ENCODE results near the gene PXN. TPM values are rescaled to one million over a fixed set of nuclear protein-coding genes. Genes with fewer than 3 reads are reported as not detected.

Gene PXN
- polyA plus RNA-seq, 1 experiment: 35.0 TPM

- no peak for DNase-seq (ENCODE audit: low read depth, low spot score)
- H3K27me3 ChIP-seq (ENCODE audit: control insufficient read depth, insufficient read depth, low read length): no peaks in the 10 kb centered on the region
- H3K27ac ChIP-seq (ENCODE audit: low read depth, low read length): no peak overlapping the region
- TF ChIP-seq CTCF (IDR thresholded peaks at IDR 0.05; ENCODE audit: low read depth, low read length): no peak
- H3K4me3 ChIP-seq (ENCODE audit: low read depth, low read length): no peak overlapping the region
- H3K9me3 ChIP-seq (ENCODE audit: control insufficient read depth, insufficient read depth, low read length): no peaks in the 10 kb centered on the region
- ChIA-PET CTCF (interaction anchor here (0.5 to 15.6 kb wide), 29 partner anchors 9 to 111 kb away, joined by 3 to 685 read pairs (median 5); partner anchors contain the start of genes PXN, RNU4-1, RNU4-2 and RPLP0), POLR2A (interaction anchor here (0.9 to 9.2 kb wide), 7 partner anchors 11 to 108 kb away, joined by 3 to 245 read pairs (median 7); partner anchors contain the start of genes PXN, RNU4-1, RNU4-2 and RPLP0)
Observed at GRCh38 chr12:120227233-120228040, 38.1 kb downstream of the PXN start.

DNA sequence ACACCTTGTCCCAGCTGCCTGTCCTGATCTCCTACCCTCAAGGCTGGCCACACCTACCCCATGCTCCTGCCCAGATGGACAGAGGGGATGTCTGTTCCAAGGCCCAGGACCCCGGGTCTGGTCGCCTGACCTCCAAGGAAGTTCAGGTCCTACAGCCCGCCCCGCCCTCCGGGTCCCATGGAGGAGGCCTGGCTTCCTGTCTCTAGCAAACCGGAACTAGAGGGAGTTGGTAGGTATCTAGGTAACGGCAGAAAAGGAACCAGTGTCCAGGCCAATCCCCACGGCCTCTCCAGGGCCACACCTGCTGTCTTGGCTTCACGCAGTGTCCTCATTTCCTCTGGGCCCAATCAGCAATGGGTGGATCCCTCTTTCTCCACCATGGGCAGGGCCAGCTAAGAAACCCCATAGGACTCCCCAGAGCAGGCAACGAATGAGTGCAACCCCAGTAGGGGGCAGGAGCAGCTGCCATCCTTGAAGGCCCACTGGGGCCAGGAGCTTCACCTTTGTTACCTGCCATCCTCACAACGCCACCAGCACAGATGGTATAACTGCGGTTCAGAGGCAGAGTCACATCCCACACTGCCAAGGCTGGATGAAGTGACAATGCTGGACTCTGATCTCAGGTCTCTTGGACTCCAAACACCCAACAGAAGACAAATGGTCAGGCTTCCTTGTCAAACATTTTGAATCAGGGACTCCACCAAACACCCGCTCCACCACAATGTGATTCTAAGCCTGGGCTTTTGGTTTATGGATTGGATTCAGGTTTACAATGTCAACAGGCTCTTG is 39.5 kb downstream of the PXN start:
- Histone ChIP-seq H3K27me3 (ENCODE audit: control insufficient read depth, insufficient read depth, low read length) (no peaks in the 10 kb centered on the region), H3K9me3 (ENCODE audit: control insufficient read depth, insufficient read depth, low read length) (no peaks in the 10 kb centered on the region), H3K27ac (ENCODE audit: low read depth, low read length) (no peak overlapping the region), H3K4me3 (ENCODE audit: low read depth, low read length) (no peak overlapping the region)
- no peak for TF ChIP-seq CTCF (IDR thresholded peaks at IDR 0.05; ENCODE audit: low read depth, low read length)
- POLR2A ChIA-PET: interaction anchor here (1.0 to 9.2 kb wide), 4 partner anchors 25 to 65 kb away, joined by 3 to 245 read pairs (median 127); partner anchors contain the start of genes PXN, RNU4-1, RNU4-2 and RPLP0
- DNase-seq (ENCODE audit: low read depth, low spot score): no peak
- CTCF ChIA-PET: interaction anchor here (0.9 to 15.6 kb wide), 5 partner anchors 19 to 76 kb away, joined by 3 to 685 read pairs (median 31); partner anchors contain the start of genes PXN and SIRT4

DNA sequence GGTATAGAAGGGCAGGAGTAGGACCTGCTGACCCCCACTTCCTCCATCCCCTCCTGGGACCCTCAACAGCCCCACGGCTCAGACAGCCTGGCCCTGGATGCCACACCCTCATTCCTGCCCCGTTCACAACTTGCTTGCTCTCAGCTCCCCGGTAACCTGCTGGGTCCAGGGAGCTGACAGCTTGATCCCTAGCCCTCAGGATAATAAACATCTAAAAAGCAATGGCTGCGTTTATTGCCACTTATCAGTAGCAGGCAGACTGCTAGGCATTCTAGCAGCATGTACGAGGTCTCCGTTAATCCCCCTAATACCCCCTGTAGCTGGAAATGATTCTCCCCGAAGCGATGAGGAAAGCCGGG is 40.4 kb downstream of the PXN start:
- Histone ChIP-seq H3K4me3 (ENCODE audit: low read depth, low read length) (no peak overlapping the region), H3K9me3 (ENCODE audit: control insufficient read depth, insufficient read depth, low read length) (no peaks in the 10 kb centered on the region), H3K27me3 (ENCODE audit: control insufficient read depth, insufficient read depth, low read length) (no peaks in the 10 kb centered on the region), H3K27ac (ENCODE audit: low read depth, low read length) (peak overlapping the region; percentile 11)
- ChIA-PET CTCF (interaction anchor here (2.0 to 15.6 kb wide), 2 partner anchors 40 to 77 kb away, joined by 5 to 685 read pairs; partner anchors contain the start of genes PXN and SIRT4), POLR2A (interaction anchor here (1.0 to 9.2 kb wide), 3 partner anchors 24 to 66 kb away, joined by 3 to 136 read pairs (median 118); partner anchors contain the start of genes PXN and RPLP0)
- no peak for TF ChIP-seq CTCF (IDR thresholded peaks at IDR 0.05; ENCODE audit: low read depth, low read length)
- no peak for DNase-seq (ENCODE audit: low read depth, low spot score)

DNA sequence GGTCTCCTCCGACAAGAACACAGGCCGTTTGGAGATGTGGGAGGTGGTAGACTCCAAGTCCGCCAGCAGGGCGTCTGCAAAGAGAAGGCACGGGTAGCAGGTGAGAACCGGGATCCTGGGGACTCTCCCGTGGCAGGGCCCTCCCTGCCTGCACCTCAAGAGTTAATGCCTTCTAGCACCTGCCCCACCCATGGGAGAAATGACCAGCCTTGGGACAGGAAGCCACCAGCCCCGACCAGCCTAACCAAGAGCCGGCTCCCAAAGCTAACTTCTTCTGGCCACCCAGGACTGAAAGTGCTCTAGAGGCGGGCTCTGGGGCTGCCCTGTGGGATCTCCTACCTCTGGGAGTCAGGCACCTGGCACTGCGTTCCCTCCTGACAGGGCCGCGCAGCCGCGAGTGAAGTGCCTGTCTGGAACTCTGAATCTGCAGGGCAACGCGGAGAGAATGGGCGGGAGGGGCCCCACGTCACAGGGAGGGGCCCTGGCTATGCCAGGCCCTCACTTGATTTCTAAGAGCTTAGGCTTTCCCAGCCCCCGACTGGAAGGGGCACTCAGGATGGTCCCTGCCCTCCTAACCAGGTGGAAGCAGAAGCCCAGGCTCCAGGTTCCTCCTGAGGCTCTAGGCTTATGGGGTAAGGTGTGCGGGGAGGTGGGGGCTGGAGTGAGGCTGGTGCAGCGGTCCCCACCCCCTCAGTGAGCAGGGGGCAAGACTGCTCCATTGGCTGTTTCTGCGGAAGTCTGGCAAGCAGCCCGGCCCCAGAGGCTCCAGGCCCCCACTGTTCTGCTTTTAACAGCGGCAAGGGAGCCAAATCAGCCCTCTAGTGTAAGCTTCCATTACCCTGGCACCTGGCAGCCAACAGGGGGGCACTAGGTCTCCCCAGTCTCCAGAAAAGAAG is 41.0 kb downstream of the PXN start:
- H3K9me3 ChIP-seq (ENCODE audit: control insufficient read depth, insufficient read depth, low read length): no peaks in the 10 kb centered on the region
- ChIA-PET CTCF (interaction anchor here (2.0 to 15.6 kb wide), 2 partner anchors 40 to 78 kb away, joined by 5 to 685 read pairs; partner anchors contain the start of genes PXN and SIRT4), POLR2A (interaction anchor here (1.0 to 9.2 kb wide), 3 partner anchors 24 to 67 kb away, joined by 3 to 136 read pairs (median 118); partner anchors contain the start of genes PXN and RPLP0)
- peak overlapping the region; percentile 11 for H3K27ac ChIP-seq (ENCODE audit: low read depth, low read length)
- H3K4me3 ChIP-seq (ENCODE audit: low read depth, low read length): no peak overlapping the region
- no peak for DNase-seq (ENCODE audit: low read depth, low spot score)
- H3K27me3 ChIP-seq (ENCODE audit: control insufficient read depth, insufficient read depth, low read length): no peaks in the 10 kb centered on the region
- no peak for TF ChIP-seq CTCF (IDR thresholded peaks at IDR 0.05; ENCODE audit: low read depth, low read length)

Measured in AG04450 (cell line).